ENCODE measurements around the gene TMEM132C. TPM values are rescaled to one million over a fixed set of nuclear protein-coding genes. Genes with fewer than 3 reads are reported as not detected.

TMEM132C gene
- polyA plus RNA-seq, 1 of the 3 experiments (the other 2 are of a cell fraction) = not detected

- 50% methylated on average over 1 of the region's 1 CpG for WGBS (ENCODE audit: low lambda C conversion rate)
- peaks cover 11% of the 10 kb centered on the region; the same call in 1 of the 2 replicates for H3K9me3 ChIP-seq
- H3K4me3 ChIP-seq (ENCODE audit: low read depth in 2 of 2, low read length in 1 of 2) = no peak overlapping the region
- TF ChIP-seq POLR2AphosphoS5 (IDR thresholded peaks at IDR 0.05; ENCODE audit: low read depth, low read length) = no peak
- TF ChIP-seq RFX5 (IDR thresholded peaks at IDR 0.05; ENCODE audit: low read length) = no peak
- no peak overlapping the region for H3K4me2 ChIP-seq
- H3K36me3 ChIP-seq (replicated peaks in 1 of 2; ENCODE audit: control insufficient read depth in 1 of 2, insufficient read depth in 2 of 2, low read length in 1 of 2) = no peaks in the 10 kb centered on the region
- H3K79me2 ChIP-seq (ENCODE audit: insufficient read depth) = no peaks in the 10 kb centered on the region
- no peak overlapping the region for H3K27ac ChIP-seq (ENCODE audit: low read depth in 2 of 2, low read length in 1 of 2)
- no peaks in the 10 kb centered on the region for H3K27me3 ChIP-seq (ENCODE audit: insufficient read depth)
- DNase-seq = no peak
- H3K9me2 ChIP-seq = no peaks in the 10 kb centered on the region
- POLR2A ChIA-PET = no interaction called here
- H3K9ac ChIP-seq = no peak overlapping the region
- CTCF ChIA-PET = no interaction called here
- no peaks in the 10 kb centered on the region for H3K4me1 ChIP-seq (ENCODE audit: control insufficient read depth in 1 of 2, insufficient read depth in 2 of 2, low read depth in 1 of 2, low read length in 1 of 2)
- no peak overlapping the region for H2AFZ ChIP-seq (ENCODE audit: low read depth)
- no peaks in the 10 kb centered on the region for H4K20me1 ChIP-seq (ENCODE audit: insufficient read depth)
- H3F3A ChIP-seq (replicated peaks; ENCODE audit: insufficient read depth) = no peaks in the 10 kb centered on the region
These were observed 72.7 kb downstream of the TMEM132C start for GRCh38 chr12:128339631-128340030.

GRCh38 chr12:128353301-128353700 lies 86.3 kb downstream of the TMEM132C start:
- Histone ChIP-seq H3K27me3 (ENCODE audit: insufficient read depth) (no peaks in the 10 kb centered on the region), H3K27ac (ENCODE audit: low read depth in 2 of 2, low read length in 1 of 2) (no peak overlapping the region), H3K4me2 (no peak overlapping the region), H3F3A (replicated peaks; ENCODE audit: insufficient read depth) (no peaks in the 10 kb centered on the region), H3K79me2 (ENCODE audit: insufficient read depth) (no peaks in the 10 kb centered on the region), H3K4me1 (ENCODE audit: control insufficient read depth in 1 of 2, insufficient read depth in 2 of 2, low read depth in 1 of 2, low read length in 1 of 2) (no peaks in the 10 kb centered on the region), H3K9me3 (no peaks in the 10 kb centered on the region), H4K20me1 (ENCODE audit: insufficient read depth) (no peaks in the 10 kb centered on the region), H3K4me3 (ENCODE audit: low read depth in 2 of 2, low read length in 1 of 2) (no peak overlapping the region), H3K9me2 (no peaks in the 10 kb centered on the region), H2AFZ (ENCODE audit: low read depth) (no peak overlapping the region), H3K9ac (no peak overlapping the region), H3K36me3 (replicated peaks in 1 of 2; ENCODE audit: control insufficient read depth in 1 of 2, insufficient read depth in 2 of 2, low read length in 1 of 2) (no peaks in the 10 kb centered on the region)
- 35% methylated on average over 12 of the region's 12 CpGs for WGBS (ENCODE audit: low lambda C conversion rate)
- TF ChIP-seq RFX5 (IDR thresholded peaks at IDR 0.05; ENCODE audit: low read length) (no peak), USF1 (IDR thresholded peaks at IDR 0.05; ENCODE audit: borderline replicate concordance, low read depth) (no peak), JUND (IDR thresholded peaks at IDR 0.05) (no peak), NFIC (IDR thresholded peaks at IDR 0.05; ENCODE audit: borderline replicate concordance) (no peak), EP300 (IDR thresholded peaks at IDR 0.05; ENCODE audit: borderline replicate concordance in 1 of 2, low read depth in 1 of 2, low read length in 1 of 2) (no peak), GATA2 (CRISPR knock-in tag; IDR thresholded peaks at IDR 0.05) (no peak), FOXM1 (IDR thresholded peaks at IDR 0.05; ENCODE audit: low read depth) (no peak), TEAD4 (IDR thresholded peaks at IDR 0.05; ENCODE audit: borderline replicate concordance, insufficient read depth) (no peak), ZBTB33 (IDR thresholded peaks at IDR 0.05; ENCODE audit: borderline replicate concordance, low read depth) (no peak), RCOR1 (IDR thresholded peaks at IDR 0.05; ENCODE audit: low read length) (no peak), FOSL2 (IDR thresholded peaks at IDR 0.05; ENCODE audit: borderline replicate concordance, low read depth) (no peak), NRF1 (IDR thresholded peaks at IDR 0.05; ENCODE audit: low read depth, low read length) (no peak), CTCF (IDR thresholded peaks at IDR 0.05) (no peak), TCF12 (IDR thresholded peaks at IDR 0.05) (no peak)
- DNase-seq = no peak
- CTCF ChIA-PET = interaction anchor here (0.7 kb wide), 1 partner anchor 1479 kb away, joined by 4 read pairs; no protein-coding TSS in a partner anchor
- POLR2A ChIA-PET = no interaction called here

All from SK-N-SH (cell line).